IMR-90 (cell line): ENCODE data around the gene PDE4B.
"Not testable (repeated sequence)": the region's sequence is repeated elsewhere in the genome, so short reads cannot be mapped to it uniquely, and the experiment has no call there.

Source experiments
- BHLHE40 ChIP-seq: fragments of 150-350 bp; IDR thresholded peaks from 2 replicates; pipeline ENCODE4 v1.6.1; 2016; ENCODE audit warnings: mild to moderate bottlenecking, low read depth, low read length
- CEBPB ChIP-seq: IDR thresholded peaks from 2 replicates; pipeline ENCODE4 v1.6.1; 2012; ENCODE audit warnings: low read depth, low read length, improper control_type of control experiment
- CHD1 ChIP-seq: IDR thresholded peaks from 2 replicates; pipeline ENCODE4 v1.6.1; 2012; ENCODE audit warnings: low read depth, low read length, improper control_type of control experiment
- CTCF ChIP-seq: conservative IDR thresholded peaks from 2 replicates; pipeline ENCODE4 v1.5.1; 2012; ENCODE audit warnings: mild to moderate bottlenecking, low read depth, low read length, improper control_type of control experiment
- MXI1 ChIP-seq: IDR thresholded peaks from 2 replicates; pipeline ENCODE4 v1.6.1; 2012; ENCODE audit warnings: low read depth, mild to moderate bottlenecking, low read length, moderate library complexity, borderline replicate concordance
- NFE2L2 ChIP-seq: fragments of 150-350 bp; IDR thresholded peaks from 2 replicates; pipeline ENCODE4 v1.6.1; 2016; ENCODE audit warnings: low read depth, mild to moderate bottlenecking, low read length
- POLR2A ChIP-seq: IDR thresholded peaks from 2 replicates; pipeline ENCODE4 v1.6.1; 2012; ENCODE audit warnings: mild to moderate bottlenecking, low read depth, low read length
- RAD21 ChIP-seq: IDR thresholded peaks from 2 replicates; pipeline ENCODE4 v1.6.1; 2012; ENCODE audit warnings: low read length, improper control_type of control experiment
- RFX5 ChIP-seq: IDR thresholded peaks from 2 replicates; pipeline ENCODE4 v1.8.0; 2012; ENCODE audit warnings: low read depth, mild to moderate bottlenecking, low read length, moderate library complexity
- SMC3 ChIP-seq: fragments of 150-350 bp; IDR thresholded peaks from 2 replicates; pipeline ENCODE4 v1.6.1; 2016; ENCODE audit warnings: low read depth, mild to moderate bottlenecking, antibody characterized with exemption, low read length, moderate library complexity
- USF2 ChIP-seq: fragments of 150-350 bp; IDR thresholded peaks from 2 replicates; pipeline ENCODE4 v1.6.1; 2017; ENCODE audit warnings: mild to moderate bottlenecking, antibody characterized with exemption, low read length, low read depth

GRCh38 chr1:66006534-66006933 is 213.8 kb downstream of the PDE4B start:
- not testable (repeated sequence) for TF ChIP-seq SMC3, CTCF, RFX5, USF2, RAD21, POLR2A, CHD1, MXI1, NFE2L2, CEBPB, BHLHE40
